Common myeloid progenitor, CD34-positive (primary cell): ENCODE measurements around the gene CAPN15.

Source experiments
- CTCF ChIA-PET: fragments of 350-600 bp; sonication (Branson Sonifier 250); formaldehyde crosslinking; loops from one replicate; lab custom pipeline; 2021; ENCODE audit warnings: antibody characterized with exemption; lab: Charles Lee
- POLR2A ChIA-PET: fragments of 350-600 bp; sonication (Branson Sonifier 250); formaldehyde crosslinking; loops from one replicate; lab custom pipeline; 2021; ENCODE audit warnings: antibody characterized with exemption; lab: Charles Lee
- DNase-seq, 3 donors: peaks; one replicate each; pipeline versions ENCODE4 v3.0.0 to v3.0.0-alpha.2; 2013
- H3K27ac ChIP-seq, 2 experiments: 1 replicate in 1 of 2; 2 replicates in 1 of 2; pipeline ENCODE4 v1.7.0; 2013; ENCODE audit warnings: inconsistent platforms in 2 of 2, low read length in 2 of 2, mild to moderate bottlenecking in 2 of 2, low read depth in 1 of 2, moderate library complexity in 1 of 2; ENCODE audit not compliant: severe bottlenecking in 2 of 2, insufficient read depth in 1 of 2, poor library complexity in 1 of 2
- H3K27me3 ChIP-seq, 5 experiments: replicated peaks in 2 of 5; 1 replicate in 3 of 5; 2 replicates in 2 of 5; pipeline versions ENCODE4 v1.6.1 to v1.7.0; 2013; ENCODE audit warnings: low read length in 4 of 5, mild to moderate bottlenecking in 2 of 5, moderate library complexity in 2 of 5, inconsistent platforms in 1 of 5; ENCODE audit not compliant: insufficient read depth in 5 of 5, control insufficient read depth in 4 of 5
- H3K36me3 ChIP-seq, 4 experiments: 1 replicate in 2 of 4; 2 replicates in 2 of 4; pipeline versions ENCODE4 v1.6.1 to v1.7.0; 2013; ENCODE audit warnings: low read length in 3 of 4, control low read depth in 1 of 4, mild to moderate bottlenecking in 1 of 4; ENCODE audit not compliant: control insufficient read depth in 4 of 4, insufficient read depth in 4 of 4
- H3K4me1 ChIP-seq, 4 experiments: 1 replicate in 3 of 4; 2 replicates in 1 of 4; pipeline versions ENCODE4 v1.6.1 to v1.7.1; 2013; ENCODE audit warnings: low read length in 3 of 4, mild to moderate bottlenecking in 3 of 4, control low read depth in 1 of 4, inconsistent platforms in 1 of 4, moderate library complexity in 1 of 4; ENCODE audit not compliant: control insufficient read depth in 4 of 4, insufficient read depth in 4 of 4; ENCODE audit errors: control extremely low read depth in 1 of 4
- H3K4me3 ChIP-seq, 7 experiments: 1 replicate in 4 of 7; 2 replicates in 3 of 7; pipeline versions ENCODE4 v1.5.1 to v1.7.0; 2013; ENCODE audit warnings: mild to moderate bottlenecking in 7 of 7, low read length in 6 of 7, moderate library complexity in 6 of 7, inconsistent platforms in 2 of 7, low read depth in 2 of 7, control low read depth in 1 of 7; ENCODE audit not compliant: insufficient read depth in 4 of 7, control insufficient read depth in 1 of 7; ENCODE audit errors: extremely low read depth in 1 of 7
- H3K9me3 ChIP-seq, 5 experiments: 1 replicate in 4 of 5; 2 replicates in 1 of 5; pipeline versions ENCODE4 v1.6.1 to v1.7.1; 2013; ENCODE audit warnings: low read length in 4 of 5, mild to moderate bottlenecking in 2 of 5, inconsistent platforms in 1 of 5, low read depth in 1 of 5, moderate library complexity in 1 of 5; ENCODE audit not compliant: control insufficient read depth in 4 of 5, insufficient read depth in 2 of 5; ENCODE audit errors: control extremely low read depth in 1 of 5
- WGBS: methylation state at CpG from one replicate; pipeline ENCODE4 v1.1.5; 2013; ENCODE audit not compliant: insufficient coverage; 5-methylcytosine and 5-hydroxymethylcytosine counted together

The CAPN15 gene

DNA sequence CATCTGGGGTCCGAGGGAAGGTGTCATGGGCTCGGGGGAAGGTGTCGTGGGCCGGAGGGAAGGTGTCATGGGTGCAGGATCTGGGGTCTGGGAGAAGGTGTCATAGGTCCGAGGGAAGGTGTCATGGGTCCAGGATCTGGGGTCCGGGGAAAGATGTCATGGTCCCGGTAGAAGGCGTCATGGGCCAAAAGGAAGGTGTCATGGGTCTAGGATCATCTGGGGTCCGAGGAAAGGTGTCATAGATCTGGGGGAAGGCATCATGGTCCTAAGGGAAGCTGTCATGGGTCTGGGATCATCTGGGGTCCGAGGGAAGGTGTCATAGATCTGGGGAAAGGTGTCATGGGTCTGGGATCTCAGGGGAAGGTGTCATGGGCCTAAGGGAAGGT is 63.3 kb downstream of the CAPN15 start:
- no peak for DNase-seq
- ChIA-PET POLR2A (interaction anchor here (1.1 kb wide), 1 partner anchor 10 kb away, joined by 5 read pairs; no protein-coding TSS in a partner anchor), CTCF (interaction anchor here (1.3 to 4.0 kb wide), 2 partner anchors 10 kb away, joined by 11 to 21 read pairs; no protein-coding TSS in a partner anchor)
- Histone ChIP-seq H3K9me3 (no peaks in the 10 kb centered on the region), H3K27me3 (no peaks in the 10 kb centered on the region), H3K27ac (peak overlapping the region in 1 of 2 experiments; percentile 79), H3K4me3 (peak overlapping the region; percentile 68 to 88 (median 82)), H3K4me1 (peaks cover 0 to 56% (median 53%) of the 10 kb centered on the region in 4 experiments), H3K36me3 (peaks cover 0 to 9% (median 7%) of the 10 kb centered on the region in 4 experiments)
- 77% methylated on average over 10 of the region's 10 CpGs for WGBS

GRCh38 chr16:591231-591630 is 63.7 kb downstream of the CAPN15 start:
- Histone ChIP-seq H3K9me3 (no peaks in the 10 kb centered on the region), H3K4me1 (peaks cover 0 to 59% (median 52%) of the 10 kb centered on the region in 4 experiments), H3K4me3 (peak overlapping the region in 4 of 7 experiments; percentile 82 to 88 (median 86)), H3K36me3 (peaks cover 0 to 11% (median 8%) of the 10 kb centered on the region in 4 experiments), H3K27me3 (no peaks in the 10 kb centered on the region), H3K27ac (no peak overlapping the region)
- ChIA-PET POLR2A (no interaction called here), CTCF (interaction anchor here (4.0 kb wide), 1 partner anchor 11 kb away, joined by 21 read pairs; no protein-coding TSS in a partner anchor)
- 93% methylated on average over 5 of the region's 8 CpGs for WGBS
- no peak for DNase-seq

DNA sequence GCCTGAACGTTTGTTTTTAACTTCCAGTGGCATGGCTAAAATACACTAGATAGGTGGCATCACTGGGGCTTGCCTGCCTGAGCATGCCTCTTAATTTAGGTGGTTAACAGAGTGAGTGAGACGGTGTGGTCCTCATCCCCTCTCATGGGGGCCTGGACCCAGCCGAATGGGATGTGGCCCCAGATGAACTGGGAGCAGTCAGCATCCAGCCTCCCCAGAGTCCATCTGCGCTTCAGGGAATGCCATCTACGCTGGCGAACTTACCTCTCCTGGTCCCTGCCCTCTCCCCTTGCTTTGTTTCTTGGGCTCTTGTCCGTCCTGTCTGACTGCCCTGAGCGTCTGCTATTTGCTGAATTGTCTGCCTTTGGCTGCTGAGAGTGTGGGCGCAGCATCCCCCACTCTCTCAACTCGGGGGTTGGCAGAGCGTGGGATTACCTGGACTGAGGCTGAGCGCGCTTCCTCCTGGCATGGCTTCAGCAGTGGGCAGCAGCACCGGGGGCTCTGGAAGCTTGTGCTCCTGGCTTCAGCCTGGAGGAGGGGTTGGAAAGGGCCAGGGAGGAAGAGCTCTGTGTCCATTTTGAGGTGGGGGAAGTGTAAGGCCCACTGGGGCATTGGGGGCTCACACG is 64.5 kb downstream of the CAPN15 start:
- H3K4me1 ChIP-seq, result peaks cover 0 to 56% (median 47%) of the 10 kb centered on the region in 4 experiments
- no peaks in the 10 kb centered on the region for H3K9me3 ChIP-seq
- H3K4me3 ChIP-seq, result peak overlapping the region in 1 of 7 experiments; percentile 33
- no peak for DNase-seq
- CTCF ChIA-PET, result interaction anchor here (1.4 to 4.0 kb wide), 8 partner anchors 8 to 109 kb away, joined by 3 to 21 read pairs (median 4); no protein-coding TSS in a partner anchor
- WGBS, result 97% methylated on average over 10 of the region's 15 CpGs
- H3K27ac ChIP-seq, result no peak overlapping the region
- H3K36me3 ChIP-seq, result peaks cover 0 to 17% (median 13%) of the 10 kb centered on the region in 4 experiments
- POLR2A ChIA-PET, result no interaction called here
- H3K27me3 ChIP-seq, result no peaks in the 10 kb centered on the region

GRCh38 chr16:592518-593306 is 65.2 kb downstream of the CAPN15 start:
- peak in 2 of 3 donors; percentile 40 to 47 for DNase-seq
- POLR2A ChIA-PET, result no interaction called here
- H3K4me3 ChIP-seq, result peak overlapping the region in 2 of 7 experiments; percentile 8 to 33
- peaks cover 0 to 49% (median 39%) of the 10 kb centered on the region in 4 experiments for H3K4me1 ChIP-seq
- H3K9me3 ChIP-seq, result no peaks in the 10 kb centered on the region
- H3K36me3 ChIP-seq, result peaks cover 0 to 17% (median 13%) of the 10 kb centered on the region in 4 experiments
- H3K27ac ChIP-seq, result peak overlapping the region in 1 of 2 experiments; percentile 6
- WGBS, result 74% methylated on average over 18 of the region's 24 CpGs
- CTCF ChIA-PET, result interaction anchor here (0.9 to 4.0 kb wide), 9 partner anchors 8 to 110 kb away, joined by 3 to 21 read pairs (median 4); no protein-coding TSS in a partner anchor
- H3K27me3 ChIP-seq, result no peaks in the 10 kb centered on the region

- no peak for DNase-seq
- Histone ChIP-seq H3K36me3 (peaks cover 0 to 17% (median 13%) of the 10 kb centered on the region in 4 experiments), H3K27ac (no peak overlapping the region), H3K4me3 (no peak overlapping the region), H3K27me3 (no peaks in the 10 kb centered on the region), H3K9me3 (no peaks in the 10 kb centered on the region), H3K4me1 (peaks cover 0 to 42% (median 33%) of the 10 kb centered on the region in 4 experiments)
- WGBS, result 94% methylated on average over 9 of the region's 9 CpGs
- ChIA-PET POLR2A (no interaction called here), CTCF (interaction anchor here (0.8 to 4.0 kb wide), 9 partner anchors 10 to 110 kb away, joined by 3 to 21 read pairs (median 4); no protein-coding TSS in a partner anchor)
Observed at GRCh38 chr16:593406-593805, 65.9 kb downstream of the CAPN15 start.

DNA sequence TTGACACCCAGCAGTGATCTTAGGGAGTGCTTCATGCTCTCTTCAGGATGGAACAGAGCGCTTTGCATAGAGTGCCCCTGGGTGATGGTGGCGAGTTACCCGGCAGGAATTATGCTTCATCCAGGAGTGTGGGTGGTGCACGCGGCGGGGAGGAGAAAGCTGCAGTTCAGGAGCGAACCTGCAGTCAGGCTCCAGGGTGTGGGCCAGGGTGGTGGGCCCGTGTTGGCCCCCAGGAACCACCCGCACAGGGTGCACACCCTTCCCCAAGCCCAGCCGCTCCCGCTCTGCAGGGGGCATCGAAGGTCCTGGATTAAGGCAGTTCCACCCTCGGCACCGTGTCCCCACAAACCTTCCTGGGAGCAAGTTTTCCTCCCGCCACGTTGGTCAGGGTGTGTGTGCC is 66.3 kb downstream of the CAPN15 start:
- Histone ChIP-seq H3K9me3 (no peaks in the 10 kb centered on the region), H3K4me3 (no peak overlapping the region), H3K36me3 (peaks cover 0 to 20% (median 14%) of the 10 kb centered on the region in 4 experiments), H3K27me3 (no peaks in the 10 kb centered on the region), H3K4me1 (peaks cover 0 to 39% (median 29%) of the 10 kb centered on the region in 4 experiments), H3K27ac (no peak overlapping the region)
- DNase-seq, result no peak
- POLR2A ChIA-PET, result no interaction called here
- 98% methylated on average over 13 of the region's 16 CpGs for WGBS
- CTCF ChIA-PET, result interaction anchor here (0.8 to 2.1 kb wide), 5 partner anchors 10 to 20 kb away, joined by 3 to 5 read pairs (median 4); no protein-coding TSS in a partner anchor
